CMK (cell line): ENCODE data around the gene GSTM5.
"Not testable (repeated sequence)": the region's sequence is repeated elsewhere in the genome, so short reads cannot be mapped to it uniquely, and the experiment has no call there.

Experiments used
- DNase-seq: peaks from one replicate; pipeline ENCODE4 v3.0.0-alpha.2; 2010; ENCODE audit warnings: low read depth

GSTM5 gene

DNA sequence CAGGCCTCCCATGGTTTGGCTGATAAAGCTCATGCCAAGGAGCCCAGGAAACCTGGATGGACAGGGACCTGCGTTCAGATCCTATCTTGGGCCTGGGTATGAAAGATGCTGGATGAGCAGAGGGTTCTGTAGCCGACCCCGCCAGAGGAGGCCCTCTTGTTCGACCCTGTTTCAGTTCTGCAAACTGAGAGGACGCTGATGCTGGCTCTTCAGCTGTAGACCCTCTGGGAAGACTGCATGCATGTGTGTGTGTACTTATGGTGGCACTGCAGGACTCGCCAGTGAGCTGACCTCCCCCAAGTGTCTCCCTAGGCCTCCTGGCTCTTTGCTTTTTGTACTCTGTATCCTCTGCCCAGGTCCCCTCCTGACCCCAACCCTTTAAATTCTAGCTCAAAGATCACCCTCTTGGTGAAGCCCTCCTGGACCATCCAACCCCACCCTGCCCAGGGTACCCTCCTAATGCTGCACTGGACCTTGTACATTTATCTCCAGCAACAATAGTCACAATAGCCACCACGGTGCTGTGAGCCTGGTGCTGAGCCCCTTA lies 50.1 kb downstream of the GSTM5 start:
- DNase-seq: no peak

DNA sequence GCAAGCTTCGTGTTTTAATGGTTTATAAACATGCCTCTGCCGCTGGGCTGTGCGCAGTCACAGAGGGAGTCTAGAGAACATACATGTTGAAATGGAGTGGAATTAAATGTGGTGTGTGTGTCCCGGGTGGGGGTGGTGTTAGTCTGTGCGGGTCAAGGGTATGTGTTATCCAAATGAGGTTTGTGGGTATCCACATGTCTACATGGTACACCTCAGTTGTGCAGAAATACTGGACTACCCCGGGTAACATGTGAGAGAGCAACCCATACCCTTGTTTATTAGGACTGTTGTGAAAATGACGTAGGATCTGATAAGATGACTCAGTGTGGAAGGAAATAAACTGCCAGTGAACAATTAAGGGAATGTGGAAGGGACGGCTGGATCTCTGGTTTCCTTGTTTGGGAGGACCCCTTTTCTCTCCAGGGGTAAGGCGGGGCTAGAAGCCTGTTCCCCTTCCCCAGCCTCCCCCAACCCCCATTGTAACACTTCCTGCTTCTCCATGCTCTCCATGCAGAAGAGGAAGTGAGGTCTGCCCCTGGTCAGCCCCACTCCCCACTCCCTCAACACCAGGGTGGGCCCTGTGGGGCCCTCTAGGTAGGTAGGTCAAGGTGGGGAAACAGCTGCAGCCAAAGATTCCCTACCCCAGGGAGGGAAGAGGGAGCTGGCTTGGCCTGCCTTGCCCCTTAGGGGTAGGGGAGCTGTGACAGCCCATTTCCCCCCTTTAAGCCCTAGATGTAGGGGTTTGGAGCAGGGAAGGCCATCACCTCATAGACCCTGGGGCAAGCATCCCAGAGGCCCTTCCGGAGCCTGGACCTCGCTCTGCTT lies 51.0 kb downstream of the GSTM5 start:
- peak; percentile 78 for DNase-seq

DNA sequence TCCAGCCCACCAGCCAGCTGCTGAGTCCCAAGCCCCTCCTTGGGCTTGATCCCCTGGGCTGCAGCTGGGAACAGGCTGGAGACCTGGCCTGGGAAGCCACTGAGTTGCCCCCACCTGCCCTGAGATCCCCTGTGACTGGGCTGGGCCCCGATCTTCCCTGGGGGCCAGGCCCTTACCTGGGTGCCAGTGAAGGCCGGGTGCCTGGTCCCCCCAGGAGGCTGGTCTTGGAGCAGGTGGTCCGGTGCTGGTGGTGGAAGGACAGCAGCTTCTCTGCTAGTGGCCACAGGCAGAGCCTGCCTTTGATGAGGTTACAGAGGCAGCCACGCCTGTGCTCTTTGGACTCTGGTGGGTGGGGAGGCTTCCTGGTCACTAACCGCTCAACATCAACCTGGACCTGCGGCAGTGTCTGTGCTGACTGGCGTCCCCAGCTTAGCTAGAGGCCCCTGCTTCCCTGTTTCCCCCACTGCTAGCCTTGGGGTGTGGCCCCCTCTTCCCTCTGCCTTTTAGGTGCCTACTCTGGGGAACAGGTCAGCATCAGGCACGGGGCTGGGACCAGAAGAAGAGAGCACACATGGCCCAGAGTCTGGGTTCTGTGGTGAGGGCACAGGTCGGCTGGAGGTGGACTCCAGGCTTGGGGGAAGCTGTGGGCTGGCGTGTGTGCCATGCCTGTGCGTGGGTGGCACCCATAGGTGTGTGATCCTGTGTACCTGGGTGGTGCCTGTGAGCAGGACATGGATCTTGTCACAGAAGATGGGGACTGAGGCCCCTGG lies 51.8 kb downstream of the GSTM5 start, which contains the start of gene EPS8L3:
TSS of gene EPS8L3 (minus strand) at position 278 of the 770 bp plus-strand sequence. CDS start 2,174 bp downstream, outside the sequence.
- no peak for DNase-seq

DNA sequence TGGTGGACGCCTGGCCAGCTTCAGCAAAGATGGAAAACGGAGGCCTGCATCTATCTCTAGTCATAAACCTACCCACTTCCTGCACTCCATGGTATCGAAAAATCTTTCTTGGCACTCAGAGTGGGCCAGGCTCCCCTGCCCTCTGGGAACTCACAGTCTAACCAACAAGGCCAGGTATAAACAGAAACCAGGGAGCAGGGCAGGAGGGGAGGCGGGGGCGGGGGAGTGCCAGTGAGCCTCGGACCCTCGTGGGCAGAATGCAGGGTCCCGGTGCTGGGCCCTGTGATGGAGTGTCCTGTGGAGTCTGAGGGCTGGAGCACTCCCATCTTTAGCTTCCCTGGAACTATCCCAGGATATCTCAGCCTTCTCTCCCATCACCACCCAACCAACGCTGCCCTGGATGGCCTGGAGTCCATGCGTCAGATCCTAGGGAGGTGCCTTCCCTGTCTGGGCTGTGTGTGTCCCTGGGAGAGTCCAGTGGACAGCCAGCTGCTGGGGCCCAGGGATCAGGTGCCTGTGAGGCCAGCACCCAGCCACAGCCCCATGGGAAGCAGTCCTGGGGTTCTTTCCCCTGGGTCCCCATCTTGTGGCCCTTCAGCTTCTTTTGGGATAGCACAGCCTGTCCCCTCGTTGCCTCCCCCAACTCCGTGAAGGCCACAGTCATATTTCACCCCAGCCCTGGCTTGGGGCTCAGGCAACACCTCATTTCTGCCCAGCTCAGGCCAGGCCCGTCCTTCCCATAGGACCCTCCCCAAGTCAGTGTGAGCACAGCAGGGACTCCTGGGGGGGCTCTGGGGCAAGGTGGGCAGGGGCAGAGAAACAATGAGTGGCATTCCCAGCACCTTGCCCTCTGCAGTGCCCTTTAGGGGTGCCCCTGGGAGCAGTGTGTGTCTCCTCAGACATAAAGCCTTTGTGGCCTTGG lies 52.8 kb downstream of the GSTM5 start:
- no peak for DNase-seq

DNA sequence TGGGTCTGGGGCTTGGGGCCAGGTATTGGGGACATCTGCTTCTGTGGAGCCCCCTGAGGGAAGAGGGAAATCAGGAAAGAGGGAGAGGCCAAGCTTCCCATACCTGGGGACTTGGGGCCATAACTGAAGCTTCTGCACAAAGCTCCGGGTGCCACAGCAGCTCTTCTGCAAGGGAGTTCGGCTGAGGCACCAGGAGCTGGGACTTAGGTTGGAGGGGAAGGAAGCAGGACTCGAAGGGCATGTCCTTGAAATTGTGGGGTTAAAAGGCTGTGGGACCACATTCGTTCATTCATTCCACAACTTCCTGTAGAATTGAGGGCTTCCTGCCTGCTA lies 53.4 kb downstream of the GSTM5 start:
- DNase-seq: no peak

DNA sequence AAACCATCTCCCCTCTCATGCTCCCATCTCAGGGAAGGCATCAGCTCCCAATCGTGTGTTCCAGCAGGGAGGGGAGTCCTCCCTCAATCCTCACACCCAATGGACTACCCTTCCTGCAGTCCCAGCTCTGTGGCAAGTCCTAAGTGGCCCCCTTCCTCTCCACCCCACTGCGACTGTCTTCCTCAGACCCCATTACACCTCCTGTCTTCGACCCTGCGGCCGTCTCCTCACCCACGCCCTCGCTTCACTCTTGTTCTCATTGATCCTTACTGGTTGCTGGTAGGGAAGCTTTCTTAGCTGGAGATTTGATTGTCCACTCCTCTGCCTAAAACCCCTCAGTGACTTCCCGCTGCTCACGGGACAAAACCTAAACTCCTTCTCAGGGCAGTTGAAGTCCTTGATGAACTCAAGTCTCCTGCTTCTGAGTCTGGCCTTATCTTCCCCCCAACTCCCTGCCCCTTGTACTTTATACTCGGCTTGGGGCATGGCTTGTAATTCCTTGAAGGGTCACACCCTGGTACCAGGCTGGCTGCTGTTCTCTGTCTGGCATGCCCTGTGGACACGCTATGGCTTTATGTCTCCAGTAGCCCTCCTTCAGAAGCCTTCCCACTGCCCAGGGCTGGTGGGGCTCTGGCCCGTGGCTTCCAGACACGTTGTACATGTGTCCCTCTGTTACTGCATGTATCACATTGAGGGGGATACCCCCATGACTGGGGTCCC lies 54.0 kb downstream of the GSTM5 start:
- DNase-seq: no peak

DNA sequence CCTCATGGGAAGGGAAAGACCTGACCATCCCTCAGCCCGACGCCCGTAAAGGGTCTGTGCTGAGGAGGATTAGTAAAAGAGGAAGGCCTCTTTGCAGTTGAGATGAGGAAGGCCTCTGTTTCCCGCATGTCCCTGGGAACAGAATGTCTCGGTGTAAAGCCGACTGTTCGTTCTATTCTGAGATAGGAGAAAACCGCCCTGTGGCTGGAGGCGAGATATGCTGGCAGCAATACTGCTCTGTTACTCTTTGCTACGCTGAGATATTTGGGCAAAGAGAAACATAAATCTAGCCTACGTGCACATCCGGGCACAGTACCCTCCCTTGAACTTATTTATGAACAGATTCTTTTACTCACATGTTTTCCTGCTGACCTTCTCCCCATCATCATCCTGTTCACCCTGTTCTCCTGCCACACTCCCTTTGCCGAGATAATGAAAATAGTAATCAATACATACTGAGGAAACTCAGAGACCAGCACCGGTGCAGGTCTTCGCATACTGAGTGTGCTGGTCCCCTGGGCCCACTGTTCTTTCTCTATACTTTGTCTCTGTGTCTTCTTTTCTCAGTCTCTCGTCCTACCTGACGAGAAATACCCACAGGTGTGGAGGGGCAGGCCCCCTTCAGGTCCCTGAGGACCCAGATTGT lies 55.1 kb downstream of the GSTM5 start:
- DNase-seq: not testable (repeated sequence)
